Endothelial cell of umbilical vein (primary cell): ENCODE data around the gene UNC5C. TPM values are rescaled to one million over a fixed set of nuclear protein-coding genes. Genes with fewer than 3 reads are reported as not detected.

Source experiments
- BruUV-seq: library from RNA; stranded (reverse); fragments of 400-500 nt; replicated peaks from 2 replicates; lab custom pipeline; 2021; lab: Mats Ljungman, UMichigan
- CTCF ChIA-PET: fragments of 300-600, 350-600 bp; sonication (Branson Sonifier 250); formaldehyde crosslinking; loops from one replicate; lab custom pipeline; 2021; ENCODE audit warnings: antibody characterized with exemption, inconsistent platforms; lab: Charles Lee
- POLR2A ChIA-PET: fragments of 300-600, 350-600 bp; sonication (Branson Sonifier 250); formaldehyde crosslinking; loops from one replicate; lab custom pipeline; 2021; ENCODE audit warnings: antibody characterized with exemption, inconsistent platforms; lab: Charles Lee
- DNase-seq: peaks from one replicate; pipeline ENCODE4 v3.0.0-alpha.2; 2011; ENCODE audit warnings: low read depth, low spot score
- FAIRE-seq: peaks from 2 replicates; lab custom pipeline; 2011; peaks lifted over from hg19 to GRCh38; lab: Jason Lieb, UNC
- H2AFZ ChIP-seq: 2 replicates; pipeline ENCODE4 v1.6.0; 2012; ENCODE audit warnings: low read depth, low read length, control low read depth, inconsistent platforms
- H3K27ac ChIP-seq: 2 replicates; pipeline ENCODE4 v1.5.1; 2011; ENCODE audit warnings: low read depth, mild to moderate bottlenecking, control low read depth, low read length, moderate library complexity; ENCODE audit not compliant: insufficient read depth
- H3K27me3 ChIP-seq, 2 experiments: 2 replicates each; pipeline versions ENCODE4 v1.6.0 to v1.6.1; 2011; ENCODE audit warnings: low read length in 2 of 2, mixed read lengths in 1 of 2; ENCODE audit not compliant: control insufficient read depth in 2 of 2, insufficient read depth in 2 of 2
- H3K36me3 ChIP-seq, 2 experiments: 2 replicates in 1 of 2; 3 replicates in 1 of 2; pipeline ENCODE4 v1.5.1; 2011; ENCODE audit warnings: low read length in 2 of 2, mild to moderate bottlenecking in 1 of 2, moderate library complexity in 1 of 2; ENCODE audit not compliant: control insufficient read depth in 2 of 2, insufficient read depth in 2 of 2; ENCODE audit errors: extremely low read depth in 1 of 2
- H3K4me1 ChIP-seq: 3 replicates; pipeline ENCODE4 v1.5.1; 2011; ENCODE audit warnings: mild to moderate bottlenecking, low read length; ENCODE audit not compliant: control insufficient read depth, insufficient read depth; ENCODE audit errors: extremely low read depth
- H3K4me2 ChIP-seq: 2 replicates; pipeline ENCODE4 v1.6.1; 2011; ENCODE audit warnings: low read length, control low read depth, mixed read lengths; ENCODE audit not compliant: insufficient read depth
- H3K4me3 ChIP-seq, 3 experiments: fragments of 200-600 bp in 1 of 3; sonication (generic), shearing (Covaris generic) in 1 of 3; replicated peaks in 1 of 3; 2 replicates each; pipeline ENCODE4 v1.5.1; 2011 to 2016; ENCODE audit warnings: control low read depth in 3 of 3, low read length in 3 of 3, mild to moderate bottlenecking in 2 of 3, inconsistent platforms in 1 of 3, low read depth in 1 of 3, moderate library complexity in 1 of 3; ENCODE audit not compliant: insufficient read depth in 1 of 3
- H3K79me2 ChIP-seq: 2 replicates; pipeline ENCODE4 v1.6.0; 2012; ENCODE audit warnings: low read length, inconsistent platforms; ENCODE audit not compliant: control insufficient read depth, insufficient read depth
- H3K9ac ChIP-seq: replicated peaks from 2 replicates; pipeline ENCODE3; 2011; ENCODE audit warnings: low read length, control low read depth; ENCODE audit not compliant: insufficient read depth; ENCODE audit errors: extremely low read depth
- H3K9me1 ChIP-seq: replicated peaks from 3 replicates; pipeline ENCODE4 v1.6.0; 2011; ENCODE audit warnings: mild to moderate bottlenecking, low read length; ENCODE audit not compliant: control insufficient read depth, insufficient read depth; ENCODE audit errors: extremely low read depth
- H3K9me3 ChIP-seq: replicated peaks from 2 replicates; pipeline ENCODE4 v1.5.1; 2012; ENCODE audit warnings: low read length, inconsistent platforms; ENCODE audit not compliant: control insufficient read depth, insufficient read depth
- H4K20me1 ChIP-seq: replicated peaks from 2 replicates; pipeline ENCODE3; 2011; ENCODE audit warnings: mild to moderate bottlenecking, low read length; ENCODE audit not compliant: control insufficient read depth, insufficient read depth; ENCODE audit errors: extremely low read depth
- CTCF ChIP-seq, 2 donors: IDR thresholded peaks; 1 replicate in 1 of 2; 2 replicates in 1 of 2; pipeline ENCODE4 v1.5.1; 2011; ENCODE audit warnings: low read length in 2 of 2, mild to moderate bottlenecking in 2 of 2, moderate library complexity in 2 of 2, control low read depth in 1 of 2, inconsistent platforms in 1 of 2, low read depth in 1 of 2; ENCODE audit not compliant: insufficient read depth in 1 of 2; ENCODE audit errors: extremely low read depth in 1 of 2
- EZH2 ChIP-seq: IDR thresholded peaks from 2 replicates; pipeline ENCODE4 v1.6.1; 2012; ENCODE audit warnings: borderline replicate concordance, low read depth, mild to moderate bottlenecking, moderate library complexity, low read length, inconsistent platforms; ENCODE audit not compliant: severe bottlenecking
- FOS ChIP-seq: IDR thresholded peaks from 2 replicates; pipeline ENCODE4 v1.6.1; 2011; ENCODE audit warnings: mild to moderate bottlenecking, low read length, moderate library complexity, borderline replicate concordance; ENCODE audit not compliant: insufficient read depth
- GATA2 ChIP-seq: IDR thresholded peaks from 2 replicates; pipeline ENCODE4 v1.7.0; 2011; ENCODE audit warnings: low read depth, mild to moderate bottlenecking, moderate library complexity, mixed read lengths, low read length; ENCODE audit not compliant: insufficient read length, insufficient read depth
- JUN ChIP-seq: IDR thresholded peaks from 2 replicates; pipeline ENCODE4 v1.6.1; 2011; ENCODE audit warnings: borderline replicate concordance, low read depth; ENCODE audit not compliant: insufficient read length, insufficient read depth
- MYC ChIP-seq: IDR thresholded peaks from one replicate; pipeline ENCODE4 v1.6.1; 2011; ENCODE audit warnings: mild to moderate bottlenecking, low read depth, low read length
- POLR2A ChIP-seq: IDR thresholded peaks from 2 replicates; pipeline ENCODE4 v1.6.1; 2012; ENCODE audit warnings: low read depth, mild to moderate bottlenecking, control low read depth, low read length
- POLR2AphosphoS5 ChIP-seq: IDR thresholded peaks from 2 replicates; pipeline ENCODE4 v1.6.1; 2012; ENCODE audit warnings: low read depth, mild to moderate bottlenecking, control low read depth, low read length, moderate library complexity; ENCODE audit not compliant: insufficient read depth
- dilution Hi-C: fragments of 300-500 bp; cut with MboI; formaldehyde crosslinking; loops from one replicate; pipeline ENCODE4 v1.15.0; 2019; ENCODE audit warnings: low sequenced_read_pairs; ENCODE audit not compliant: extremely low pct_ligation_motif_present
- intact Hi-C: fragments of 100-400 bp; cut with micrococcal nuclease; formaldehyde crosslinking; loops from one replicate; pipeline ENCODE4 v1.10.0; 2022
- polyA plus RNA-seq, 4 experiments: library from polyadenylated mRNA; depleted of rRNA in 3 of 4; stranded (reverse) in 3 of 4; unstranded in 1 of 4; fragments of >200 nt; gene quantifications; 2 replicates each; pipeline versions ENCODE4 v1.2.1 to v1.2.3, GENCODE V29; 2011 to 2012; ENCODE audit warnings: missing spikeins in 1 of 4
- total RNA-seq: library from RNA; stranded (reverse); gene quantifications from 2 replicates; pipeline ENCODE4 v1.2.3, GENCODE V29; 2021
- TF ChIP-seq, protein P1 (sequence below): IDR thresholded peaks from 2 replicates; pipeline ENCODE4 v1.6.1; 2011; ENCODE audit not compliant: insufficient read depth, insufficient read length

UNC5C gene
- total and polyA plus RNA-seq, 2 donors (not counting 3 experiments of a cell fraction or from before 2014, with no cell fraction given) = 0.44 to 0.53 TPM

- dilution Hi-C loops = no loop called here
- Histone ChIP-seq H3K36me3 (no peaks in the 10 kb centered on the region), H3K4me3 (no peak overlapping the region), H4K20me1 (no peaks in the 10 kb centered on the region), H3K9me3 (no peaks in the 10 kb centered on the region), H3K9ac (no peak overlapping the region), H3K9me1 (no peaks in the 10 kb centered on the region), H3K4me2 (no peak overlapping the region), H3K4me1 (peaks cover 2% of the 10 kb centered on the region), H3K79me2 (no peaks in the 10 kb centered on the region), H3K27ac (no peak overlapping the region), H2AFZ (no peak overlapping the region), H3K27me3 (no peaks in the 10 kb centered on the region)
- TF ChIP-seq EZH2 = no peak
- TF ChIP-seq JUN = no peak
- no peak for TF ChIP-seq GATA2
- no peak for TF ChIP-seq POLR2AphosphoS5
- no peak for TF ChIP-seq FOS
- TF ChIP-seq CTCF (IDR thresholded peaks at IDR 0.05; ENCODE audit: extremely low read depth in 1 of 2, insufficient read depth in 1 of 2, low read depth in 1 of 2, low read length in 2 of 2) = no peak
- no peak for TF ChIP-seq POLR2A
- TF ChIP-seq MYC = no peak
- TF ChIP-seq, protein P1, sequence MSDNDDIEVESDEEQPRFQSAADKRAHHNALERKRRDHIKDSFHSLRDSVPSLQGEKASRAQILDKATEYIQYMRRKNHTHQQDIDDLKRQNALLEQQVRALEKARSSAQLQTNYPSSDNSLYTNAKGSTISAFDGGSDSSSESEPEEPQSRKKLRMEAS = no peak
- CTCF ChIA-PET = no interaction called here
- POLR2A ChIA-PET = no interaction called here
- peak; percentile 18 for FAIRE-seq
- DNase-seq = no peak
- intact Hi-C loops = loop anchor here (10.0 kb wide), 2 partner anchors 366 to 816 kb away; partner anchors contain the start of gene BMPR1B
- BruUV-seq = no TSS peak
These were observed 428.3 kb downstream of the UNC5C start for GRCh38 chr4:95120456-95120855.
